Activated CD4-positive, alpha-beta T cell treated with anti-CD3 and anti-CD28 coated beads, Interleukin-2, amount 50 U/mL, for 1 hour (primary cell): Measurements from ENCODE around the gene CACNA1D.
"Not testable (repeated sequence)": the region's sequence is repeated elsewhere in the genome, so short reads cannot be mapped to it uniquely, and the experiment has no call there.

Source experiments
- DNase-seq: peaks from one replicate; pipeline ENCODE4 v3.0.0-alpha.2; 2020

CACNA1D gene

GRCh38 chr3:53664812-53665211 is 170.4 kb downstream of the CACNA1D start:
- not testable (repeated sequence) for DNase-seq

- DNase-seq, result no peak
These were observed 171.4 kb downstream of the CACNA1D start for GRCh38 chr3:53665608-53666425.

GRCh38 chr3:53668872-53669271 is 174.5 kb downstream of the CACNA1D start:
- no peak for DNase-seq

GRCh38 chr3:53670721-53671120 is 176.3 kb downstream of the CACNA1D start:
- DNase-seq, result no peak

GRCh38 chr3:53671192-53671960 is 177.0 kb downstream of the CACNA1D start:
- no peak for DNase-seq

GRCh38 chr3:53671961-53672299 is 177.5 kb downstream of the CACNA1D start:
- no peak for DNase-seq

- DNase-seq, result no peak
These were observed 178.6 kb downstream of the CACNA1D start for GRCh38 chr3:53672981-53673380.

GRCh38 chr3:53673722-53674350 is 179.4 kb downstream of the CACNA1D start:
- DNase-seq, result no peak

GRCh38 chr3:53674582-53674981 is 180.2 kb downstream of the CACNA1D start:
- DNase-seq, result no peak

GRCh38 chr3:53675022-53675697 is 180.7 kb downstream of the CACNA1D start:
- DNase-seq, result no peak

- DNase-seq, result no peak
These were observed 181.5 kb downstream of the CACNA1D start for GRCh38 chr3:53675942-53676341.

GRCh38 chr3:53677413-53677812 is 183.0 kb downstream of the CACNA1D start:
- no peak for DNase-seq

GRCh38 chr3:53680028-53680427 is 185.6 kb downstream of the CACNA1D start:
- DNase-seq, result no peak

- no peak for DNase-seq
These were observed 188.4 kb downstream of the CACNA1D start for GRCh38 chr3:53682807-53683206.

GRCh38 chr3:53688066-53688465 is 193.7 kb downstream of the CACNA1D start:
- DNase-seq, result no peak

GRCh38 chr3:53688989-53689388 is 194.6 kb downstream of the CACNA1D start:
- DNase-seq, result no peak

GRCh38 chr3:53689681-53690080 is 195.3 kb downstream of the CACNA1D start:
- no peak for DNase-seq

- DNase-seq, result no peak
These were observed 196.1 kb downstream of the CACNA1D start for GRCh38 chr3:53690521-53690920.

GRCh38 chr3:53691349-53691748 is 196.9 kb downstream of the CACNA1D start:
- DNase-seq, result no peak

GRCh38 chr3:53691885-53692284 is 197.5 kb downstream of the CACNA1D start:
- no peak for DNase-seq

GRCh38 chr3:53693451-53693850 is 199.0 kb downstream of the CACNA1D start:
- no peak for DNase-seq

- DNase-seq, result no peak
These were observed 199.6 kb downstream of the CACNA1D start for GRCh38 chr3:53694046-53694445.

GRCh38 chr3:53694666-53695323 is 200.4 kb downstream of the CACNA1D start:
- no peak for DNase-seq
